ENCODE data around the gene FBP2. TPM values are rescaled to one million over a fixed set of nuclear protein-coding genes. Genes with fewer than 3 reads are reported as not detected.
A peak's percentile ranks its signal among the peaks of the same experiment; 100 is the strongest.

The FBP2 gene
- polyA plus RNA-seq, 1 experiment, result not detected

- CTCF ChIA-PET, result interaction anchor here (0.6 kb wide), 1 partner anchor 9 kb away, joined by 5 read pairs; no protein-coding TSS in a partner anchor
- TF ChIP-seq CTCF (IDR thresholded peaks at IDR 0.05; ENCODE audit: low read depth, low read length), result no peak
- Histone ChIP-seq H3K27ac (ENCODE audit: low read depth, low read length) (no peak overlapping the region), H3K9me3 (ENCODE audit: control insufficient read depth, insufficient read depth, low read length) (no peaks in the 10 kb centered on the region), H3K4me3 (ENCODE audit: low read depth, low read length) (no peak overlapping the region), H3K27me3 (ENCODE audit: control insufficient read depth, insufficient read depth, low read length) (peaks cover 35% of the 10 kb centered on the region)
- DNase-seq (ENCODE audit: low read depth, low spot score), result no peak
- POLR2A ChIA-PET, result no interaction called here
These were observed 18.0 kb upstream of the FBP2 start for GRCh38 chr9:94611638-94612068.

GRCh38 chr9:94610181-94610606, 16.6 kb upstream of the FBP2 start:
- no peaks in the 10 kb centered on the region for H3K9me3 ChIP-seq (ENCODE audit: control insufficient read depth, insufficient read depth, low read length)
- CTCF ChIA-PET, result no interaction called here
- H3K4me3 ChIP-seq (ENCODE audit: low read depth, low read length), result no peak overlapping the region
- DNase-seq (ENCODE audit: low read depth, low spot score), result no peak
- no peak for TF ChIP-seq CTCF (IDR thresholded peaks at IDR 0.05; ENCODE audit: low read depth, low read length)
- POLR2A ChIA-PET, result no interaction called here
- H3K27ac ChIP-seq (ENCODE audit: low read depth, low read length), result no peak overlapping the region
- H3K27me3 ChIP-seq (ENCODE audit: control insufficient read depth, insufficient read depth, low read length), result peaks cover 46% of the 10 kb centered on the region

- POLR2A ChIA-PET, result no interaction called here
- H3K9me3 ChIP-seq (ENCODE audit: control insufficient read depth, insufficient read depth, low read length), result no peaks in the 10 kb centered on the region
- no peak overlapping the region for H3K27ac ChIP-seq (ENCODE audit: low read depth, low read length)
- DNase-seq (ENCODE audit: low read depth, low spot score), result no peak
- CTCF ChIA-PET, result no interaction called here
- TF ChIP-seq CTCF (IDR thresholded peaks at IDR 0.05; ENCODE audit: low read depth, low read length), result no peak
- no peak overlapping the region for H3K4me3 ChIP-seq (ENCODE audit: low read depth, low read length)
- peaks cover 47% of the 10 kb centered on the region for H3K27me3 ChIP-seq (ENCODE audit: control insufficient read depth, insufficient read depth, low read length)
These were observed 13.7 kb upstream of the FBP2 start for GRCh38 chr9:94607423-94607691.

GRCh38 chr9:94606646-94607422, 13.2 kb upstream of the FBP2 start:
- no peaks in the 10 kb centered on the region for H3K9me3 ChIP-seq (ENCODE audit: control insufficient read depth, insufficient read depth, low read length)
- H3K27me3 ChIP-seq (ENCODE audit: control insufficient read depth, insufficient read depth, low read length), result peaks cover 47% of the 10 kb centered on the region
- TF ChIP-seq CTCF (IDR thresholded peaks at IDR 0.05; ENCODE audit: low read depth, low read length), result no peak
- CTCF ChIA-PET, result no interaction called here
- POLR2A ChIA-PET, result no interaction called here
- DNase-seq (ENCODE audit: low read depth, low spot score), result no peak
- no peak overlapping the region for H3K27ac ChIP-seq (ENCODE audit: low read depth, low read length)
- no peak overlapping the region for H3K4me3 ChIP-seq (ENCODE audit: low read depth, low read length)

- Histone ChIP-seq H3K27me3 (ENCODE audit: control insufficient read depth, insufficient read depth, low read length) (peaks cover 28% of the 10 kb centered on the region), H3K4me3 (ENCODE audit: low read depth, low read length) (no peak overlapping the region), H3K27ac (ENCODE audit: low read depth, low read length) (no peak overlapping the region), H3K9me3 (ENCODE audit: control insufficient read depth, insufficient read depth, low read length) (no peaks in the 10 kb centered on the region)
- CTCF ChIA-PET, result no interaction called here
- no peak for DNase-seq (ENCODE audit: low read depth, low spot score)
- POLR2A ChIA-PET, result interaction anchor here (0.6 kb wide), 1 partner anchor 1629 kb away, joined by 3 read pairs; no protein-coding TSS in a partner anchor
- peak; percentile 65 for TF ChIP-seq CTCF (IDR thresholded peaks at IDR 0.05; ENCODE audit: low read depth, low read length)
These were observed 9.9 kb upstream of the FBP2 start for GRCh38 chr9:94603259-94604160.

Data from AG04450 (cell line).